Measurements from ENCODE around the gene CARS2.

DNA sequence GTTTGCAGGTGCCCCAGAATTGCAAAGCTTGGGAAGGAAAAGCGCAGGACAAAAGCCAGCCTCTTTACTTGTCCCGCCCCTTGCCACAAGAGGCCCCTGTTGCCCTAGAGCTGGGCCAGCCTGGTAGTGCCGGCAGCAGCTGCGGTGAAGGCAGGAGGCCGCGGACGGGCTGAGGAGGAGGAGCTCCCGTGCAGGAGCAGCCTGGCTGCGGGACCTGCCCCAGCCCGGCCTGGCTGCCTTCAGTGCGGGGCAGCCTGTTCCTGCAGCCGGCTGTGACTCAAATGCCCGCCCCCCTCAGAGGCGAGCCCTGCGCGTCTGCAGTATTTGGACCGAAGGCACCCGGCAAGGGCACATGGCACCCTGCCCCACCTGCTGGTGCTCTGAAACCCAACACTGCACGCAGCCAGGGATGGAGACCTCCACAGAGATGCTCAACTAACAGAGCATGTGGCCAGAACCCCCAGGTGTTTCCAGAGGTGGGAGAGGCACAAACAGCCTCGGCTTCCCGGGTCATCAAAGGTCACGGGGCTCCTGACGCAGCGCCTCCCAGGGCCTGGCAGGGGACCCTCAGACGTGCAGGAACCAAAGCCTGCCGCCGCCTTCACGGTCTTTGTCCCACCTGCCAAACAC, 60.9 kb downstream of the CARS2 start:
- TF ChIP-seq REST (IDR thresholded peaks at IDR 0.05; ENCODE audit: low read depth), result no peak
- no peak for TF ChIP-seq EZH2 (IDR thresholded peaks at IDR 0.05)
- TF ChIP-seq, protein P1, sequence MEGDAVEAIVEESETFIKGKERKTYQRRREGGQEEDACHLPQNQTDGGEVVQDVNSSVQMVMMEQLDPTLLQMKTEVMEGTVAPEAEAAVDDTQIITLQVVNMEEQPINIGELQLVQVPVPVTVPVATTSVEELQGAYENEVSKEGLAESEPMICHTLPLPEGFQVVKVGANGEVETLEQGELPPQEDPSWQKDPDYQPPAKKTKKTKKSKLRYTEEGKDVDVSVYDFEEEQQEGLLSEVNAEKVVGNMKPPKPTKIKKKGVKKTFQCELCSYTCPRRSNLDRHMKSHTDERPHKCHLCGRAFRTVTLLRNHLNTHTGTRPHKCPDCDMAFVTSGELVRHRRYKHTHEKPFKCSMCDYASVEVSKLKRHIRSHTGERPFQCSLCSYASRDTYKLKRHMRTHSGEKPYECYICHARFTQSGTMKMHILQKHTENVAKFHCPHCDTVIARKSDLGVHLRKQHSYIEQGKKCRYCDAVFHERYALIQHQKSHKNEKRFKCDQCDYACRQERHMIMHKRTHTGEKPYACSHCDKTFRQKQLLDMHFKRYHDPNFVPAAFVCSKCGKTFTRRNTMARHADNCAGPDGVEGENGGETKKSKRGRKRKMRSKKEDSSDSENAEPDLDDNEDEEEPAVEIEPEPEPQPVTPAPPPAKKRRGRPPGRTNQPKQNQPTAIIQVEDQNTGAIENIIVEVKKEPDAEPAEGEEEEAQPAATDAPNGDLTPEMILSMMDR (IDR thresholded peaks at IDR 0.05 in 2 of 3, conservative IDR thresholded peaks at IDR 0.05 in 1 of 3; ENCODE audit: borderline replicate concordance in 1 of 3, insufficient read depth in 1 of 3, low read depth in 2 of 3, low read length in 2 of 3), result 0 out of 6 replicates have a peak, but pooled peaks of 1 of the 3 experiments have one; percentile 13
- no peak for TF ChIP-seq JUND (IDR thresholded peaks at IDR 0.05)
- no peak for TF ChIP-seq POLR2A (IDR thresholded peaks at IDR 0.05; ENCODE audit: borderline replicate concordance, extremely low read depth, insufficient read depth, insufficient read length)
- no peak for TF ChIP-seq MAX (IDR thresholded peaks at IDR 0.05)
- no peak for TF ChIP-seq POLR2AphosphoS5 (IDR thresholded peaks at IDR 0.05; ENCODE audit: low read depth, low read length)
- no peak for TF ChIP-seq SP1 (IDR thresholded peaks at IDR 0.05; ENCODE audit: low read depth)

All from HCT116 (cell line).